Activated CD4-positive, alpha-beta T cell treated with anti-CD3 and anti-CD28 coated beads, Interleukin-2, amount 10 ng/mL, durations not matched to agents 24 days and 14 days (primary cell): ENCODE results near the gene CDC14B. TPM values are rescaled to one million over a fixed set of nuclear protein-coding genes. Genes with fewer than 3 reads are reported as not detected.
"Not testable (repeated sequence)": the region's sequence is repeated elsewhere in the genome, so short reads cannot be mapped to it uniquely, and the experiment has no call there.

ENCODE experiments used
- DNase-seq: peaks from one replicate; pipeline ENCODE4 v3.0.0; 2022
- H3K27ac Mint-ChIP-seq: one replicate; pipeline ENCODE4 v1.8.0; 2022; ENCODE audit warnings: mild to moderate bottlenecking, mixed read lengths
- H3K27me3 Mint-ChIP-seq: one replicate; pipeline ENCODE4 v1.8.0; 2022; ENCODE audit warnings: mixed read lengths
- H3K36me3 Mint-ChIP-seq: one replicate; pipeline ENCODE4 v1.8.0; 2022; ENCODE audit warnings: low read depth, mild to moderate bottlenecking, mixed read lengths
- H3K4me1 Mint-ChIP-seq: one replicate; pipeline ENCODE4 v1.8.0; 2021; ENCODE audit warnings: mixed read lengths
- H3K4me3 Mint-ChIP-seq: one replicate; pipeline ENCODE4 v1.8.0; 2022; ENCODE audit warnings: mild to moderate bottlenecking, moderate library complexity, mixed read lengths
- H3K9me3 Mint-ChIP-seq: one replicate; pipeline ENCODE4 v1.8.0; 2021; ENCODE audit warnings: mixed read lengths
- intact Hi-C: fragments of 100-400 bp; cut with micrococcal nuclease; formaldehyde crosslinking; loops from one replicate; pipeline ENCODE4 v1.15.1; 2023
- total RNA-seq: library from RNA; stranded (reverse); gene quantifications from 2 replicates; pipeline ENCODE4 v1.2.3, GENCODE V29; 2022

Gene CDC14B
- total RNA-seq, 1 donor from 2014 or later: 1.1 TPM

DNA sequence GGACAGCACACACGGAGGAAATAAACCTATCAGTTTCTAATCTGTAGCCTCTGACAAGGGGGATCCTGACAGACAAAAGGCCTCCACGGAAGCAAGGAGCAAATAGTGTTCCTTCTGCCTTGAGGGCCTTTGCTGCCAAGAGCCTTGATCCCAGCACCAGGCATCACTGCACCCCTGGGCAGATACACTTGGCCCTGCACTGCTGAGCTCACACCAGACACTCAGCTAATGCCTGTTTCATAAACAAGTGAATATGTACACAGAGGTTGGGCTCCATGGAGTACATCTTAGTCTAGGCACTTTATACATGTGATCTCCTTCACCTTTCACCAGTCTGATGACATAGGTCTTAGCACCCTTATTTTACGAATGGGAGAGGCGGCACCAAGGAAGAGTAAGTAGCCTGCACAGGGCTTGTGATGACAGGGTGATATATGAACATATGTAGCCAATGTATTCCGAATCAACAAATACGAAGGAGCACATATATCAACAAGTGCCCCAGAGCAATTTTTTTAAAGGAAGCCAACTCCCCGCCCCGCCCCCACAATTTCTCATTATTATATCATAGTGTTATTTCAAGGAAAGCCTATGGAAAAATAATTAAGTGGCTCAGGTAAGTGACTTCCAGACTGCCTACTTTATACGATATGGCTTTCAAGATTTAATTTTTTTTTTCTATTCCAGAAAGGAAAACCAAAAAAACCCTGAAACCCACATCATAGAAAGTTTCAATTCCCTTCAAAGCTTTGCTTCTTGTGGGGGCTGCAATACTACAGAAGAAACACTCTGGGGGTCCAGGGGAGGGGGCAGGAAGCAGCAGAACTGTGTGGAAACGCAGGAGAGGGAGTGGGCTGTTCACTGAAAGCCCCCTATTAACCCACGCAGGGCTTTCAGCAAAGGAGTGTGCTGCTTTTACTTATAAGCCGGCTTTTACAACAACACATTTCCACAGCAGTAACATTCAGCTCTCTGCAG lies 32.0 kb downstream of the CDC14B start:
- intact Hi-C loops: no loop called here
- no peaks in the 10 kb centered on the region for H3K36me3 Mint-ChIP-seq
- H3K4me3 Mint-ChIP-seq: no peak overlapping the region
- DNase-seq: no peak
- H3K9me3 Mint-ChIP-seq: no peaks in the 10 kb centered on the region
- H3K27me3 Mint-ChIP-seq: peaks cover 13% of the 10 kb centered on the region
- H3K4me1 Mint-ChIP-seq: peaks cover 2% of the 10 kb centered on the region
- H3K27ac Mint-ChIP-seq: no peak overlapping the region

DNA sequence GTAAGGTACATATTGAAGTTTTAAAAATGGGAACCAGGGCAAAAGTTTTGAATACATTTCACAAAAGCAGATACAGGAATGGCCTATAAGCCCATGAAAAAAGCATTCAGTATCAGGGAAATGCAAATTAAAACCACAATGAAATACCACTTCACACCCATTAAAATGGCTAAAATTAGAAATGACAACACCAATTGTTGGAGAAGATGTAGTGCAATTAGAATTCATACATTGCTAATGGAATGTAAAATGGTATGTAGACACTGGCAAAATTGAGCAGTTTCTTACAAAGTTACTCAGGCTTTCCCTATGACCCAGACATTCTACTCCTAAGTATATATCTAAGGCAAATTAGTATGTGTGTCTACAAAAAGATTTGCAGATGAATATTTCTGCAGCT lies 34.2 kb downstream of the CDC14B start:
- no peaks in the 10 kb centered on the region for H3K9me3 Mint-ChIP-seq
- H3K27me3 Mint-ChIP-seq: peaks cover 14% of the 10 kb centered on the region
- H3K4me1 Mint-ChIP-seq: peaks cover 2% of the 10 kb centered on the region
- no peak overlapping the region for H3K4me3 Mint-ChIP-seq
- DNase-seq: no peak
- H3K27ac Mint-ChIP-seq: no peak overlapping the region
- no peaks in the 10 kb centered on the region for H3K36me3 Mint-ChIP-seq
- intact Hi-C loops: no loop called here

DNA sequence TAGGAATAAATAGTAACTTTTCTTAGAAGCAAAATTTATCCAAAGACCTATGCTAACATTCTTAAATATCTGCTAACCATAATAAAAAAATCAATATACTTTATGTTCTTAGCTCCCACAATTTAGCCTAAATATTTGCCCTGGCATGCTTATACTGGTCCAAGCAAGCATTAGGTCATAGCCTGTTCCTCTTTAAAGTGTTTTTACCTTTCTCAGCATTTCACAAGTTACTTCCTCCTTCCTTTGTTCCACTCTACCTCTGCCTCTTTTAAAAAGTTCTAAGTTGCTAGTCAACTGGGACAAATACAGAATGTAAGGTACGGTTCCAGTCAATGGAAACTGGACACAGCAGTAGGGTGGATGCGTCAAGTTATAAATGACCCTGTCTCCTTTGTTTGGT lies 37.4 kb downstream of the CDC14B start:
- H3K27ac Mint-ChIP-seq, H3K9me3 Mint-ChIP-seq, H3K4me1 Mint-ChIP-seq, H3K4me3 Mint-ChIP-seq, H3K36me3 Mint-ChIP-seq, intact Hi-C loops, DNase-seq: not testable (repeated sequence)
- H3K27me3 Mint-ChIP-seq: peaks cover 10% of the 10 kb centered on the region

DNA sequence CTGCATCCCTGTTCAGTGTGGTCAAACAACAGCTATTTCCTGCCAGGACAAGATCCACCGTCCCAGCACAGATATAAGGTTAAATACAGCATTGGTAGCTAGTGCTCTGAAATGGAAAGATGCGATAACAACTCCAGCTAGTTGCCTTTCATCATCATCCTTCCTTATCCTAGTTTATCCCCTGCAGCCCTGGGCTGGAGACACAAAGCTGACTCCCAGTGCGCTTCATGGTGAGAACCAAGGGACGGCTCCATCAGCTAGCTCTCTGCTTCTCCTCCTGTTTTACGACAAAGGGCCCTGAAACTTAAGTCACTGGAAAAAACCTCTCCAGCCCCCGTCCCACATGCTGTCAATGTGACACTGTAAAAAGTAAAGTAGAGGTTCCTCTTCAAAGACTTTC lies 37.9 kb downstream of the CDC14B start:
- Mint-ChIP-seq H3K9me3 (no peaks in the 10 kb centered on the region), H3K27ac (no peak overlapping the region), H3K4me1 (no peaks in the 10 kb centered on the region), H3K36me3 (no peaks in the 10 kb centered on the region), H3K27me3 (peaks cover 8% of the 10 kb centered on the region), H3K4me3 (no peak overlapping the region)
- DNase-seq: no peak
- intact Hi-C loops: no loop called here

DNA sequence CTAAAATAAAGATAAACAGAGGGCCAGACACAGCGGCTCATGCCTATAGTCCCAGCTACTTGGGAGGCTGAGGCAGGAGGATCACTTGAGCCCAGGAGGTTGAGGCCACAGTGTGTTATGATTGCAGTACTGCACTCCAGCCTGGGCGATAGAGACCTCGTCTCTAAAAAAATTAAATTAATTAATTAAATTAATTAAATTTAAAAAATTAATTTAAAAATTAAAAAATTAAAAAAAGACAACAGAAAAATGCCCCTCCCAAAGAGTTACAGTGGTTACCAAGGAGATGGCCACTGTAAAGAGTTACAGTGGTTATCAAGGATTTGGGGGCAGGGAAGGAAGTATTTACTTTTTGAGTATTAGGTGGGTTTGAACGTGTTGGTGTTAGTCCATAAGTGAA lies 38.3 kb downstream of the CDC14B start:
- H3K4me1 Mint-ChIP-seq: no peaks in the 10 kb centered on the region
- no peak for DNase-seq
- H3K27ac Mint-ChIP-seq: no peak overlapping the region
- H3K9me3 Mint-ChIP-seq: no peaks in the 10 kb centered on the region
- H3K36me3 Mint-ChIP-seq: no peaks in the 10 kb centered on the region
- no peak overlapping the region for H3K4me3 Mint-ChIP-seq
- intact Hi-C loops: no loop called here
- H3K27me3 Mint-ChIP-seq: peaks cover 9% of the 10 kb centered on the region

GRCh38 chr9:96574931-96575351 lies 44.7 kb downstream of the CDC14B start:
- H3K27ac Mint-ChIP-seq: no peak overlapping the region
- no peaks in the 10 kb centered on the region for H3K36me3 Mint-ChIP-seq
- no peaks in the 10 kb centered on the region for H3K4me1 Mint-ChIP-seq
- no peak for DNase-seq
- H3K27me3 Mint-ChIP-seq: peaks cover 15% of the 10 kb centered on the region
- no peak overlapping the region for H3K4me3 Mint-ChIP-seq
- no peaks in the 10 kb centered on the region for H3K9me3 Mint-ChIP-seq
- intact Hi-C loops: no loop called here

GRCh38 chr9:96574455-96574854 lies 45.2 kb downstream of the CDC14B start:
- H3K36me3 Mint-ChIP-seq: no peaks in the 10 kb centered on the region
- DNase-seq: no peak
- no peaks in the 10 kb centered on the region for H3K4me1 Mint-ChIP-seq
- no peak overlapping the region for H3K27ac Mint-ChIP-seq
- H3K9me3 Mint-ChIP-seq: no peaks in the 10 kb centered on the region
- intact Hi-C loops: no loop called here
- peaks cover 15% of the 10 kb centered on the region for H3K27me3 Mint-ChIP-seq
- no peak overlapping the region for H3K4me3 Mint-ChIP-seq

- H3K27ac Mint-ChIP-seq: no peak overlapping the region
- peaks cover 34% of the 10 kb centered on the region for H3K27me3 Mint-ChIP-seq
- H3K4me3 Mint-ChIP-seq: peak overlapping the region; percentile 83
- intact Hi-C loops: loop anchor here (2.0 to 5.0 kb wide), 4 partner anchors 75 to 240 kb away; no protein-coding TSS in a partner anchor
- H3K36me3 Mint-ChIP-seq: no peaks in the 10 kb centered on the region
- no peak for DNase-seq
- H3K4me1 Mint-ChIP-seq: peaks cover 20% of the 10 kb centered on the region
- no peaks in the 10 kb centered on the region for H3K9me3 Mint-ChIP-seq
These were observed 52.4 kb downstream of the CDC14B start for GRCh38 chr9:96567203-96567700.

DNA sequence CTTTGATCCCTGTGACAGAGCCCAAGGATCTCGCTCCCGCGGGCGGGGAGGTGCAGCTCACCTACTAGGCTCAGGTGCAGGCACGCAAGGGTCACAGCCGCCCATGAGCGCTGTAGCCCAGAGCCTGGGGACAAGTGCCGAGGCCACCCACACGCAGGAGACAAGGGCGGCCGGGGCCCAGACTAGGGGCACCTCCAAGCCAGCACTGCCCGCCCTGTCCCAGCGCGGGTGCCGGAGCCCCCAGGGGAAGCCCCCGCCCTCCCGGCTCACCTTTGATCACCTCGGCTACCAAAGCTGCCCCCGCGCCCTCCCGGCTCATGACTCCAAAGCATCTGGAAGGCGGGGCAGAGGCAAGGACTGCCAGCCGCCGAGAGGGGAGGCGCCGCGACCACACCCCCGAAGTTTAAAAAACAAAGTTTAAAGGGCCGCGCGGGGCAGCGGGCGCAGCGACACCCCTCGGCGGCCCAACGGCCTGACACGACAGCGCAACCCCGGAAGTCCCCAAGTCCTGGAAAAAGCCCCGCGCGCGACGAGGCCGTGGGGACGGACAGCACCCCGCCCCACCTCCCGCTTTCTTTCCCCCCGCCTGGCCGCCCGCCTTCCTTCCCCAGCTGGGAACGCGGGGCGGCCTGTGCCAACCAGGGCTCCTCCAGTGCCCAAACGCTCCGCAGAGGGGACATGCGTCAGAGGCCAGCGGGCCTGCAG lies 53.0 kb downstream of the CDC14B start:
- Mint-ChIP-seq H3K9me3 (no peaks in the 10 kb centered on the region), H3K4me3 (peak overlapping the region; percentile 83), H3K27me3 (peaks cover 31% of the 10 kb centered on the region), H3K4me1 (peaks cover 20% of the 10 kb centered on the region), H3K27ac (peak overlapping the region; percentile 68), H3K36me3 (no peaks in the 10 kb centered on the region)
- intact Hi-C loops: loop anchor here (1.0 to 5.0 kb wide), 5 partner anchors 74 to 239 kb away; no protein-coding TSS in a partner anchor
- peak; percentile 93 for DNase-seq

DNA sequence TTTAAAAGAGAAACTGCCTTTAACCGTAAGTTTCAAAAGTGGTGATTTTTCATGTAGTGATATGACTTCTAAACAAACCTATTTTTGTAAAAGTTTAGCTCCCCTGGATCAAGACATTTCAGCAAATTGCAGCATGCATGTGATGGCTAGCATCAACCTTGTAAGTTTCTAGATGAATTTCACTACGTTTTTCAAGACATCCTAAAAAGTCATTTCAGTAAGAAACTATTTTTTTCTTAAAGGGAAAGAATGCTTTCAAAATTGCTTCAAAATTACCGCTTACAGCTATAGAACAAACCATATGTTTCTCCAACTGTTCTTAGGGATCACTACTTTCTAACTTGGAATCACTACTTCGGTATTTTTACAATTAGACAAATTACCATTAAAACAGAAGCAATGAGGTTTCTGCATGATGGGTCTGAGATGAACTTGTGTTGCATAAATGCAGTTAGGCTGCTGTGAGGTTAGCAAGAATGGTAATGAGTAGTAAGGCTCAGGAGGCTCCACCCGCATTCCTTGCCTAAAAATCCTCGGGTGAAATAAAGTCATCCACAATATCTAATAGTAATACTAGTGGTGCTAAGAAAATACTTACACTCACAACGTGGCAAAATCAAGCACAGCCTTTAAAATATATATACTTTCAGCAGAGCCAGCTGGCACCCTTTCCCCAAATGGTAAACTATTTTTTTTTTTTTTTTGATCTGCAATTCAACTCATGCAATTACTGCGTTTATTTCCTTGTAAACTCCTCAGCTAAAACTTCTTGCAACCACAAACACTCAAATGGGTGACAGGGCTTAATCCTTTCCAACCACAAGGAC lies 53.8 kb downstream of the CDC14B start:
- Mint-ChIP-seq H3K4me1 (peaks cover 20% of the 10 kb centered on the region), H3K4me3 (peak overlapping the region; percentile 83), H3K9me3 (no peaks in the 10 kb centered on the region), H3K27ac (peak overlapping the region; percentile 68), H3K36me3 (no peaks in the 10 kb centered on the region), H3K27me3 (peaks cover 31% of the 10 kb centered on the region)
- intact Hi-C loops: loop anchor here (1.0 to 5.0 kb wide), 6 partner anchors 12 to 239 kb away; no protein-coding TSS in a partner anchor
- DNase-seq: no peak

DNA sequence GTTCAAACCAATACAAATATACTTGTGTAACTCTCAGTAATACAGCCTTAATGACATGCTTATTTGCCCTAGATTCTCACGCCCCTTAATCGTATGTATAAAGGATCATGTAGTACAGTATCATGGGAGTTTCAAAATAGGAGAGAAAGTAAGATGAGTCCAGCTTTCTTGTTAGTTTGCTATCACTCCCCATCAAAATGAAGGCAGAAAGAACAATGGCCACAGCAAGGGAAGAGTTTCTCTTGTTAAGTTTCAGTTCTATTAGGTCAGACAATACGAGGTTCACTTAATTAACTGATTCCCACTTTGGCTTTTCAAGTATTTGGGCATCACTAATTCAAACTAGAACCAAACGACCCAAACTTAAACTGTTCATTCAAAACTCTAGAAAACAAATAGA lies 55.4 kb downstream of the CDC14B start:
- no peak for DNase-seq
- Mint-ChIP-seq H3K9me3 (no peaks in the 10 kb centered on the region), H3K36me3 (no peaks in the 10 kb centered on the region), H3K4me3 (no peak overlapping the region), H3K27me3 (peaks cover 35% of the 10 kb centered on the region), H3K27ac (no peak overlapping the region), H3K4me1 (peaks cover 20% of the 10 kb centered on the region)
- intact Hi-C loops: no loop called here

- peaks cover 20% of the 10 kb centered on the region for H3K27me3 Mint-ChIP-seq
- peaks cover 4% of the 10 kb centered on the region for H3K4me1 Mint-ChIP-seq
- H3K36me3 Mint-ChIP-seq: no peaks in the 10 kb centered on the region
- intact Hi-C loops: no loop called here
- DNase-seq: no peak
- no peak overlapping the region for H3K4me3 Mint-ChIP-seq
- H3K27ac Mint-ChIP-seq: no peak overlapping the region
- H3K9me3 Mint-ChIP-seq: no peaks in the 10 kb centered on the region
These were observed 60.2 kb downstream of the CDC14B start for GRCh38 chr9:96559339-96559943.

DNA sequence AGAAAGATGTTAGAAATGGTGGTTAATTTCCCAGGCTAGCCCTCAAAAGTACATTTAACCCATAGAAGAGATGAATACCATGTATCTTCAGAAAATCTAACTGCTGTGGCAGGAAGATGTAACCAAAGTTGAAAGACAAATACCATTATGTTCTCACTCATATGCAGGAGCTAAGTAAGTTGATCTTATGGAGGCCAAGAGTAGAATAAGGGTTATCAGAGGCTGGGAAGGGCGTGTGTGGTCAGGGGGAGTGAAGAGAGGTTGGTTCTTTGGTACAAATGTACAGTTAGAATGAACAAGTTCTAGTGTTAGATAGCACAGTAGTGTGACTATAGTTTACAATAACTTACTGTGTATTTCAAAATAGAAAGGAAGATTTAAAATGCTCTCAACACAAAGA lies 61.7 kb downstream of the CDC14B start:
- peaks cover 7% of the 10 kb centered on the region for H3K4me1 Mint-ChIP-seq
- DNase-seq: no peak
- intact Hi-C loops: no loop called here
- no peak overlapping the region for H3K27ac Mint-ChIP-seq
- H3K36me3 Mint-ChIP-seq: no peaks in the 10 kb centered on the region
- H3K9me3 Mint-ChIP-seq: no peaks in the 10 kb centered on the region
- peaks cover 10% of the 10 kb centered on the region for H3K27me3 Mint-ChIP-seq
- H3K4me3 Mint-ChIP-seq: no peak overlapping the region
